Measurements from ENCODE around the gene CDC42BPB.

The CDC42BPB gene

GRCh38 chr14:102914474-102915291, 142.7 kb downstream of the CDC42BPB start:
- H3K4me3 ChIP-seq (replicated peaks in 1 of 2; ENCODE audit: low read depth in 2 of 2, low read length in 2 of 2) = no peak overlapping the region
- no peak for DNase-seq (ENCODE audit: low read depth in 2 of 2)
- no peak for TF ChIP-seq CTCF (IDR thresholded peaks at IDR 0.05; ENCODE audit: low read depth, low read length)

DNA sequence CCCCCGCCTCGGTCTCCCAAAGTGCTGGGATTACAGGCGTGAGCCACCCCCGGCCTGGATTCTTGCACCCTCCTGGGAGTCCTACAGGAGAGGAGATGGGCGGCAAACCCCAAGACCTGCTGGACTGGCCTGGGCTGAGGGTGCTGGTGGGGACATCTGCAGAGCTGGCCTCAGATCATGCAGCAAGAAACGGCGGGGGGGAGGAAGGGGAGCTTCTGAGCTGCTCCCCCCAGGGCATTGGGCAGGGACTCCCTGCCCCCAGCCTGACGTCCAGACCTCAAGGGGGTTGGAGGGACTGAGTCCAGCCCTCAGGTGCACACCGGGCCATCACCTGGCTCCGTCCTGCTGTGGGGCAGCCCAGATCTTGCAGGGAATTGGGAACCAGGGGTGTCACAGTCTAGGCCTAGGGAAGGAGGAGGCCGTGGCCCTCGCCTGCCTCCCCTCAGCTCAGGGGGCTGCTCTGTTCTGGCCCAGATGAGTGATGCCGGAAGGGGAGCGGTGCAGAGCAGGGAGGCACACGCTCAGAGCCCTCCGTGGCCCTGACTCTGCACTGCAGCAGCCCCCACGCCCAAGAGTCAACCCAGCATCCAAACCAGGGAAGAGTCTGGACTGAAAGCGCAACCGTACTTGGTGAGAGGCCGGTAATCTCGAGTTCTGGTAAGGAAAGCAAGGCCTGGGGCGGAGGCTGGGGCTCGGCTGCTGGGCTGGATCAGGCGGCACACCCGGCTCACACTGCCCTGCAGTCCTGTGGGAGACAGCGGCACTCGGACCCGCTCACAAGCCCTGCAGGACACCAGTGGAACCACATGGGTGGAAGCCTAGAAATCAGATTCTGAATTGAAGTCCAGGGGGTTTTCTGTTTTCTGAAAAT, 143.8 kb downstream of the CDC42BPB start:
- no peak for DNase-seq (ENCODE audit: low read depth in 2 of 2)
- TF ChIP-seq CTCF (IDR thresholded peaks at IDR 0.05; ENCODE audit: low read depth, low read length) = peak; percentile 19
- H3K4me3 ChIP-seq (replicated peaks in 1 of 2; ENCODE audit: low read depth in 2 of 2, low read length in 2 of 2) = no peak overlapping the region

DNA sequence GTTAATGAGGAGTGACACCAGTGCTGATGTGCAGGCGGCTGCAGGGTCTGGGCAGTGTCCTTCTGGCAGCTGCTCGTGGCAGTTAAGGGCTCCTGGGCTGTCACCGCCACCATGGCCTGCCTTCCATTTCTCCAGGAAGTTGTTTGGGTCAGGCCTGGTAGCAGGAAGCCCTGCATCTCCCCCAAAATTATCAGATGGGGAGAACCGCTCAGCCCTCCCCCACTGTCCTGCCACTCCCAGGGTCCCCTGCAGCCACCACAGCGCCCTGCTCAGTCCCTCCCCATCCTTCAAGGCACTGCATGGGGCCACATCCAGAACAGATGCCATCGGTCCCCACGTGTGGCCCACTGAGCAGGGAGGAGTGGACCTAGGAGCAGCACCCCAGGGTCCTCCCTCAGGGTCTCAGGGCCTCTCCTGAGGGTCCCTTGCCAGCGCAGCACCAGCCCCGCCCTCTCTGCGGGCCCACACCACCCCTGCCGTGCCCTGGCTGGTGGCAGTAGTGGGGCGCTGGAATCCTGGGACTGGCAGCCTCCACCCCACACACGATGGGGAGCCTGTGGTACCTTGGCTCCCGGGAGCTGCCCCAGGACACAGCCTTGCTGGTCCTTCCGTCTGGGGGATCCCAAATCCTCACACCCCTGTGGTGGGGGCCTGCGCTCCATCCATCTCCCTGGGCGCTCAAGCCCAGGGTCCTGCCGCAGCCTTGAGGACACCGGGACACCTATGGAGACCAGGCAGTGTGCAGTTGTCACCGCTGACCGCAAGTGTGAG, 145.2 kb downstream of the CDC42BPB start:
- no peak for DNase-seq (ENCODE audit: low read depth in 2 of 2)
- no peak overlapping the region for H3K4me3 ChIP-seq (replicated peaks in 1 of 2; ENCODE audit: low read depth in 2 of 2, low read length in 2 of 2)
- TF ChIP-seq CTCF (IDR thresholded peaks at IDR 0.05; ENCODE audit: low read depth, low read length) = no peak

GRCh38 chr14:102911541-102911951, 145.8 kb downstream of the CDC42BPB start:
- no peak for TF ChIP-seq CTCF (IDR thresholded peaks at IDR 0.05; ENCODE audit: low read depth, low read length)
- H3K4me3 ChIP-seq (replicated peaks in 1 of 2; ENCODE audit: low read depth in 2 of 2, low read length in 2 of 2) = no peak overlapping the region
- DNase-seq (ENCODE audit: low read depth in 2 of 2) = no peak

DNA sequence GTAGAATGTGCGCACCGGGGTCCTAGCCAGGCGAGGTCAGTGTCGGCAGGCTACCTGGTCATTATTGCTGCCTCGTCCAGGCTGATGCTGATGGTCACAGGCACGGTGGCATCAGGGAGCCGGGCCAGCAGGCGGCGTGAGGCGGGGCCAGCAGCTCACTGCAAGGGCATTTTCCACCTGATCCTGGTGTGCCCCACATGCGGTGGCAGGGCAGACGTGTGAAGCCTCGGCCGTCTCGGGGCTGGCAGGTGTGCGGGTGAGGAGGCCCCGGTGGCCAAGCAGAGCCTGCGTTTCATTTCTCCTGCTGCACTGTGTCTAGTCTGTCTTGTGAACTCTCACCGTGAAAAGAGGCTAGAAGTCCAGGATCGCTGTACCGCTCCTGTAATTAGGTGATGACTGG, 146.9 kb downstream of the CDC42BPB start:
- TF ChIP-seq CTCF (IDR thresholded peaks at IDR 0.05; ENCODE audit: low read depth, low read length) = no peak
- no peak for DNase-seq (ENCODE audit: low read depth in 2 of 2)
- H3K4me3 ChIP-seq (replicated peaks in 1 of 2; ENCODE audit: low read depth in 2 of 2, low read length in 2 of 2) = no peak overlapping the region

DNA sequence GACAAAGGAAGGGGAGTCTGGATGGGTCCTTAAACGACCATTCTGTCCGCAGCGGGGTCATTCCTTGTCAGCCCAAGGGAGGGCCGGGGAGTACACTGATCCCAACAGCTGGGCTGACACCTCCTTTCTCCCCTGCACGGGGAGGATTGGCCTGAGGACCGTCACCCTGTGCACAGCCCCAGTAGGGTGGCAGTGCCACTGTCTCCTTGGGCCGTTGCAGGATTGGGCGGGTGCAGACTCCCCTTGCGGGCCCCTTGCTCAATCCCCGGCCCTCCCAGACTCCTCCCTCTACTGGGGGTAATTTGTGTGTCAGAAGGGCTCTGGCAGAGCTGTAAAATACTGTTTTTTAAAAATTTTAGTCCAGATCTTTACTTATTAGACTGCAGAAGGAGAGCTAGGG, 147.4 kb downstream of the CDC42BPB start:
- H3K4me3 ChIP-seq (replicated peaks in 1 of 2; ENCODE audit: low read depth in 2 of 2, low read length in 2 of 2) = no peak overlapping the region
- no peak for DNase-seq (ENCODE audit: low read depth in 2 of 2)
- TF ChIP-seq CTCF (IDR thresholded peaks at IDR 0.05; ENCODE audit: low read depth, low read length) = no peak

Data from cardiac fibroblast (primary cell).